Activated CD4-positive, CD25-positive, alpha-beta regulatory T cell treated with anti-CD3 and anti-CD28 coated beads, Interleukin-2, amount 50 U/mL, for 72 hours (primary cell): ENCODE results near the gene SFI1.

Source experiments
- DNase-seq: peaks from one replicate; pipeline ENCODE4 v3.0.0; 2021

The SFI1 gene

GRCh38 chr22:31618057-31618456 lies 121.7 kb downstream of the SFI1 start:
- DNase-seq: no peak

DNA sequence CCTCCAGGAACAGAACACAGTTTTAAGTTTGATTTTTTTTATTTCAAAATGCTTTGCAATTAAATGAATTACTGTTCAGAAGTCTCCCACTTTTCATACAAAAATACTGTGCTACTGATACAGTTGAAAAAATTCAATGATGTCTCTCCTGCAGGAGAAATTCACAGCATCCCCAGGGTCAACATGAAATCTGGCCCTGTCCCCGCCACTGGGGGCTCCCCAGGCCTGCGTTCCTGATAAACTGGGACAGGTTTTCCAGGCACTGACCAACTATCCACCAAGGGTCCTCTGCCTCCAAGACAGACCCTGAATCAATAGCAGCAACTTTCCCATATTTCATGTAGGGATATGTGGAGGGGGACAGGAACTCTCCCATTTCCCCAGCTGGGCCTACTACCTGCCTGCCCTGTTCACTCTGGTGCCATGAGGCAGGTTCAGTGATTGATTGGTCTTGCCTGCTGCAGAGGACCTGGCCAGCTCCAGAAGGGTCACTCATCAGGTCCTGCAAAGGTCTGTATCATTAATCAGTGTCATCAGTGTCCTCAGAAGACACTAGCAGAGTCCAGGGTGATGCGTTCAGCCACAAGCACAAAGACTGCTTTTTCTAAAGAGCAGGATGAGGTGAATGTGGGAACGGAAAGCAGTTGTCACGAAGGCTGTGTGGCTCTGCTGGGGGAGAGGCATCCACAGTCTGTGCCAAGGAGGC lies 122.3 kb downstream of the SFI1 start:
- no peak for DNase-seq

- no peak for DNase-seq
These were observed 123.4 kb downstream of the SFI1 start for GRCh38 chr22:31619611-31620300.

DNA sequence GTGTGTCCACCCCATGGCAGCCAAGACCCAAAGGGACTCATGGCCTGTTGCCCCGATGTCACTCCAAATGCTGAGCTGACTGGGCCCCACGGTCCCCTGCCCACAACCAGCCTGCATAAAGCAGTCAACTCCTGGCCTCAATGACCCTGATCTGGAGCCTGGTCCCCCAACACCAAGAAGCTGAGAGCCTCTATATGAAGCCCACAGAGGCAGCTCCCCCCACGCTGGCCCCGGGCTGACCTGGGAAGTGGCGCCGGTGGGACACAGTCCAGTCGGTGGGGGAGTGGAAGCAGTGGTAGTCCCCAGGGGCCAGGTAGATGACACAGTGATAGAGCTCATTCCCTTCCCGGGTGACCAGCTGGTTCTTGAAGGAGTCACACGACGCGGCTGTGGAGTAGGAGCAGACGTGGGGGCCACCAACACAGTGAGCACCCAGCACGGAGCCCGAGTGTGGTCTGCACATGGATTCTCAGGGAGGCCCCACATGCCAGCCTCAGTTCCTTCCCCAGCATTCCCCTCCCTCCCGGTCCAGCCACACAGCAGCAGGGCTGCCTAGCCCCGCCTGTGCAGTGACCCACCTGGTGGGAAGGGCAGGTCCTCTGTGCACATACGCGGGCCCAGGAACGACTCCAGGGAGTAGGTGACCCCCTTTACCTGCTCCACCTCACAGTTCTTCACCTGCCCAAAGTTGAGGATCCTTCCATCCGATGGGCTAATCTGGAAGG lies 124.6 kb downstream of the SFI1 start:
- DNase-seq: no peak

GRCh38 chr22:31621507-31622124 lies 125.3 kb downstream of the SFI1 start:
- no peak for DNase-seq

GRCh38 chr22:31622980-31623379 lies 126.6 kb downstream of the SFI1 start:
- DNase-seq: no peak

DNA sequence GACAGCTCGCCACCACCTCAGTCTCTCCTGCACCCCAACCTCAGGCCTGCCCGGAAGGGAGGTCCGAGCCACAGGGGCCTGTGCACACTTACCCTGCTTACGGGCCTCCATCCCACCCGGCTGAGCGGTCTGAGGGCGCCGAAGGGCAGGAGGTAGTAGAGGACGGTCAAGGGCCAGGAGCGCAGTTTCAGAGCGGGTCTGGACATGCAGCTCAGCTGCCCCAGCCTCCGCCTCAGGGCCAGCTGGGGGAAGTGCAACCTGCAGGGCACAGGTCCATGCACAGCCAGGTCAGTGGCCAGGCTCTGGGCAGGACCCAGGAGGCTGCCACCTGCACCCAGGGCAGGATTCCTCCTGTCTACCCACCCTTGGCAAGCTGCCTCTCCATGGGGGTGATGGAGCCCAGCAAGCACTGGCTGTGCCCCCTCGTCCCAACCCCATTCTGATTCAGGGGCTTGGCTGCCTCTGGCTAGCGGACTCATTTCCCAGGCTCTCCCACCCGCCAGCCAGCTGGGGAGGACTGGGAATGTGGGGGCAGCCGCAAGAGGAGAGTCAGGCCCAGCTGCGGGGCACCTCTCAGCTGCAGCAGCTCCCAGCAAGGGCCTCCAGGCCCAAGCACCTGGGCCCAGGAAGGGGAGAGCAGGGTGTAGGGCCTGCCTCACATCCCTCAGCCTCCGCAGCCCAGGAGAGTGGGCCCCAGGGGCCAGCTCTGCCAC lies 127.4 kb downstream of the SFI1 start:
- no peak for DNase-seq

GRCh38 chr22:31625257-31625640 lies 128.9 kb downstream of the SFI1 start:
- no peak for DNase-seq

DNA sequence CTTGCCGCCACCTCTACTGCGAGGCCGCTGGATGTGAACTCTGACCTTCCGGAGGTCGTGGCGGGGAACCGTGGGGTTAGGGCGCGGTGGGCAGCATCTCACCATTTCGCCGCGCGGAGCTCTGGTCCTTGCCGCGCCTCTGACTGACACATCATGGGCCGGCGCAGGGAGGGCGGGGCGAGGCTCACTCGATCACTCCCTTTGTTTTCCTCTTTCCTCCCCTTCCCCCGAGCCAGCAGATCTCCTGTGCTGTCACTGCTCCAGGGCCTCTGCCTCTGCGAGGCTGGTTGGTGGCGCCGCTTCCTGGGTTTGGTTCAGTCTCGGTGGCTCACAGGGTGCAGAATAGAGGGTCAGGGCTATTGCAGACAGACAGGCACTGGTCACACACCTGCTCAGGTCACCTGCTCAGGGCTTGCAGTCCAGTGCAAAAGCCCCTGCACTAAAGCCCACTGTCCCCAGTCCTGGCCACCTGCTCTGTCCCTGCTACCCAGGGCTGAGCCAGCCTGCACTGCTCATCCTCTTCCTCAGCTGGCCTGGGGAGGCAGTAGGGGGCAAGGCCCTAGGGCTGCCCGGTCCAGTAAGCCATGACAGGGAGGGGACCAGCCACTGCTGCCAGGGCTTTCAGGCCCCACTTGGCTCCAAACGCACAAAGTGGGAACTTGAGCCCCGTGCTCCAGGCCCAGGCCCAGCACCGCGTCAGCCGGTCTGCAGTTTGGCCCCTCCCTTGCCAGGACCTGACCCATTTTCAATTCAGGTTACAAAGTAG lies 129.5 kb downstream of the SFI1 start:
- no peak for DNase-seq

- DNase-seq: no peak
These were observed 130.3 kb downstream of the SFI1 start for GRCh38 chr22:31626427-31627150.

- no peak for DNase-seq
These were observed 130.9 kb downstream of the SFI1 start for GRCh38 chr22:31627223-31627731.

- DNase-seq: no peak
These were observed 132.0 kb downstream of the SFI1 start for GRCh38 chr22:31628362-31628761.

- no peak for DNase-seq
These were observed 132.8 kb downstream of the SFI1 start for GRCh38 chr22:31628969-31629708.

- no peak for DNase-seq
These were observed 133.4 kb downstream of the SFI1 start for GRCh38 chr22:31629741-31630184.

DNA sequence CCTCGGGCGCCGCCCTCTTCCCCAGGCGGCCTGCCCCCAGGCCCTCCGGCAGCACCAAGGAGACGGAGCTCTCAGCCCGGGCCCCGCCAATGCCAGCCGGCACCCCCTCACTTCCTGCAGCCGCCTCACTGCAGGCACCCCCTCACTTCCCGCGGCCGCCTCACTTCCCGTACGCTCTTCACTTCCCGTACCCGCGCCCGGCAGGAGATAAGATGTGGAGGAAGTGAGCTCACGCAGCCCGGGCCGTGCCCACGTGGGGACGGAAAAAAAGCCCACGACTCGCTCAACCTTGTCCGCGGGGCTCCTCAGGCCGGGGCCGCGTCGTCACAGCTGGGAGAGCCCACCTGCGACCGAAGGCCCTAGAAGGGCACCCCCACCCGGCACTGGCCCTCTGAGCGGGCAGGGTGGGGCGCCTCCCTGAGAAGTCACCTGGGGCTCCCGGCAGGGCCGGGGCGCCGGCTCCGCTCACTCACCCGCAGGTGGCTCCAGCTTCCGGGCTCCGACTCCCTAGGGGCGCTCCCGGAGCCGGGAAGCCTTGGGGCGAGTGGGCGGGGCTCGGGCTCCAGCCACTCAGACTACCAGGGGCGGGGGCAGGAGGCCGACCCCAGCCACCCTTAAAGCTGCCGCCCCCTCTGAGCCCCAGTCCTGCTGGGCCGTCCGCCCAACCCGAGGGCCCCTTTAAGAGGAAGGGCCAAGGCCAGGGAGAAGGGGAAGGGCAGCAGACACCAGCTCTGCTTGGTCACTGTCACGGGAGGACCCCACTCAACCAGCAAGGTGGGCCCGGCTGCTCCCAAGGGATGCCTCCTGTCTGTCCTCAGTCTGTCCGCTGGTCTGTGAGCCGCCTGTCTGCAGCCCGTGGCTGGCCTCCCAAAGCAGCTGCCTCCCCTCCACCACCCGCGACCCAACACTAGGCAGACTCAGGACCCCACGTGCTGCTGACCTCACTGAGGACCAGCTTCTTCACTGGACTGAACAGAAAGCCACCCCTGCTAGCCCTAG lies 134.3 kb downstream of the SFI1 start:
- peak; percentile 81 for DNase-seq

GRCh38 chr22:31631436-31631835 lies 135.1 kb downstream of the SFI1 start:
- DNase-seq: no peak

- DNase-seq: no peak
These were observed 139.4 kb downstream of the SFI1 start for GRCh38 chr22:31635638-31636306.

GRCh38 chr22:31637447-31637890 lies 141.1 kb downstream of the SFI1 start:
- no peak for DNase-seq
